Peyer's patch (tissue), 4 donors: ENCODE results near the gene ZCCHC3. TPM values are rescaled to one million over a fixed set of nuclear protein-coding genes. Genes with fewer than 3 reads are reported as not detected.
A peak's percentile ranks its signal among the peaks of the same experiment; 100 is the strongest.

Experiments used
- DNase-seq, 3 donors: peaks; one replicate each; pipeline ENCODE4 v3.0.0-alpha.2; 2017 to 2019
- H3K27ac ChIP-seq, 4 donors: fragments of 200-600 bp; sonication (generic); one replicate each; pipeline ENCODE4 v1.5.1; 2016 to 2019
- H3K27me3 ChIP-seq, 2 donors: fragments of 200-600 bp; sonication (generic); one replicate each; pipeline ENCODE4 v1.5.1; 2019
- H3K36me3 ChIP-seq, 3 donors: fragments of 200-600 bp; sonication (generic); one replicate each; pipeline ENCODE4 v1.5.1; 2016 to 2019
- H3K4me1 ChIP-seq, 4 donors: fragments of 200-600 bp; sonication (generic); one replicate each; pipeline ENCODE4 v1.5.1; 2016 to 2019
- H3K4me3 ChIP-seq, 4 donors: fragments of 200-600 bp; sonication (generic); 1 replicate in 3 of 4; 2 replicates in 1 of 4; pipeline ENCODE4 v1.5.1; 2016 to 2019; ENCODE audit warnings: mild to moderate bottlenecking in 1 of 4
- H3K9me3 ChIP-seq, 4 donors: fragments of 200-600 bp; sonication (generic); one replicate each; pipeline ENCODE4 v1.5.1; 2016 to 2019; ENCODE audit warnings: mild to moderate bottlenecking in 1 of 4
- POLR2A ChIP-seq, 2 donors: fragments of 450-650 bp; IDR thresholded peaks; one replicate each; pipeline ENCODE4 v1.5.1; 2017; ENCODE audit warnings: antibody characterized with exemption in 2 of 2, mild to moderate bottlenecking in 2 of 2, moderate library complexity in 2 of 2
- total RNA-seq, 4 donors: library from RNA; depleted of rRNA; stranded (reverse); fragments of >200 nt; gene quantifications; one replicate each; pipeline ENCODE4 v1.1.0, GENCODE V29; 2016
- TF ChIP-seq, protein P1 (sequence below), 6 experiments: fragments of 450-650 bp in 4 of 6; fragments of 200-600 bp in 2 of 6; sonication (generic) in 1 of 6; IDR thresholded peaks; one replicate each; pipeline ENCODE4 v1.5.1; 2017 to 2019; ENCODE audit warnings: antibody characterized with exemption in 6 of 6, mild to moderate bottlenecking in 3 of 6, moderate library complexity in 1 of 6

Gene ZCCHC3
- total RNA-seq, 4 donors from 2014 or later = 9.6 to 17.3 (median 13.9) TPM

DNA sequence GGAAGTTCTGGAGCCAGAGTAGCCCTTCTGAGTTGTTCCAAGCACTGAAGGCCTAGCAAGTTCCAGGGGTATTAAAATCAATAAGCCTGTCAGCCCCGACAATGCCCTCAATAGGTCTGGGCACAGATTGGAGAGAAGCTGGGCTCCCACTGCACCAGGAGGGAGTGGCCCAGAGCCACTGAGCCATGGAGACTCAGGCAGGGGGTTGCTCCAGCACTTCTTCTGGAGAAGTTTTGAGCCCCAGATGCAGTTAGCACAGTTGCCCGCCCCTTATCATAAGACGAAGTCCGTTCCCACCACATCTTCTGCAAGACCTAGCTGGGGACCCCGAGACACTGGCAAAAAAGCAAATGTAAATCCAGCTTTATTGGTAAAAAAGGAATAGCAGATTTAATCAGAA is 26.9 kb upstream of the ZCCHC3 start:
- no peaks in the 10 kb centered on the region for H3K27me3 ChIP-seq
- H3K4me1 ChIP-seq = no peaks in the 10 kb centered on the region
- no peak overlapping the region for H3K4me3 ChIP-seq
- H3K36me3 ChIP-seq = peaks cover 0 to 3% (median 0%) of the 10 kb centered on the region in 3 donors
- H3K9me3 ChIP-seq = no peaks in the 10 kb centered on the region
- H3K27ac ChIP-seq = no peak overlapping the region
- no peak for DNase-seq
- TF ChIP-seq POLR2A (IDR thresholded peaks at IDR 0.05) = no peak
- TF ChIP-seq, protein P1, sequence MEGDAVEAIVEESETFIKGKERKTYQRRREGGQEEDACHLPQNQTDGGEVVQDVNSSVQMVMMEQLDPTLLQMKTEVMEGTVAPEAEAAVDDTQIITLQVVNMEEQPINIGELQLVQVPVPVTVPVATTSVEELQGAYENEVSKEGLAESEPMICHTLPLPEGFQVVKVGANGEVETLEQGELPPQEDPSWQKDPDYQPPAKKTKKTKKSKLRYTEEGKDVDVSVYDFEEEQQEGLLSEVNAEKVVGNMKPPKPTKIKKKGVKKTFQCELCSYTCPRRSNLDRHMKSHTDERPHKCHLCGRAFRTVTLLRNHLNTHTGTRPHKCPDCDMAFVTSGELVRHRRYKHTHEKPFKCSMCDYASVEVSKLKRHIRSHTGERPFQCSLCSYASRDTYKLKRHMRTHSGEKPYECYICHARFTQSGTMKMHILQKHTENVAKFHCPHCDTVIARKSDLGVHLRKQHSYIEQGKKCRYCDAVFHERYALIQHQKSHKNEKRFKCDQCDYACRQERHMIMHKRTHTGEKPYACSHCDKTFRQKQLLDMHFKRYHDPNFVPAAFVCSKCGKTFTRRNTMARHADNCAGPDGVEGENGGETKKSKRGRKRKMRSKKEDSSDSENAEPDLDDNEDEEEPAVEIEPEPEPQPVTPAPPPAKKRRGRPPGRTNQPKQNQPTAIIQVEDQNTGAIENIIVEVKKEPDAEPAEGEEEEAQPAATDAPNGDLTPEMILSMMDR (IDR thresholded peaks at IDR 0.05) = no peak

DNA sequence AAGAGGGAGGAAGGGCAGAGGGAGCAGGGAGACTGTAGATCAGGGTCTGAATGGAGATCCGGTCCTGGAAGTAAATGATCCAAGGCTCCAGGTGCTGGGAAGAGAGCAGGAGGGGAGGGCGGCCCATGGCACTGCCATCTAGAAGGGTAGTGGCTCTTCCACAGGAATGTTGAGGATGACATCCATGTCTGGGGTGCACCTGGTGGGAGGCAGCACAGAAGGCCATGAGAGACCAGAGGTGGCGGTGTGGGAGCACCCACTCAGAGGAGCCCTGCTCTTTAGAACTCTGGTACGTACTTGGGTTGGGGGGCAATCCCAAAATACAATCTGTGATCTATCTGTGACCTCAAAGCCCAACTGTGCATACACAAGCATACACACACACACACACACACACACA is 26.3 kb upstream of the ZCCHC3 start:
- TF ChIP-seq, protein P1 (IDR thresholded peaks at IDR 0.05) = no peak
- TF ChIP-seq POLR2A (IDR thresholded peaks at IDR 0.05) = no peak
- Histone ChIP-seq H3K27ac (no peak overlapping the region), H3K27me3 (no peaks in the 10 kb centered on the region), H3K9me3 (no peaks in the 10 kb centered on the region), H3K36me3 (peaks cover 0 to 9% (median 0%) of the 10 kb centered on the region in 3 donors), H3K4me3 (no peak overlapping the region), H3K4me1 (no peaks in the 10 kb centered on the region)
- no peak for DNase-seq

DNA sequence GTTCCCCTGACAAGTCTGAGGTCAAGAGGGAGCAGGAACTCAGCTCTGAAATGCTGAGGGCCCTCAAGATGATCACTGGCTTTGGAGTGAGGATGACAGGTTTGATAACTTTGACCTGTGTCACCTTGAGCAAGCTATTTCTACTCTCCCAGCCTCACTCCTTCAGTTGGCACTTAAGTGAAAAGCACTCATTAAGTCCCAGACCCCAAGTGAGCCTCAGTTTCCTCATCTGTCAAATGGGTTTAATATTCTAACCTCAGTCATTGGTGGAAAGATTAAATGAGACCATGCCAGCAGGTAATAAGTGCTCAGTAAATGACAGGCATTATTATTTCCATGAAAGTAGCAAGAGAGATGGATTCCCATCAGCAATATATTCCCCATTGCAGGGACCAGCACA is 25.8 kb upstream of the ZCCHC3 start:
- Histone ChIP-seq H3K4me1 (no peaks in the 10 kb centered on the region), H3K27me3 (no peaks in the 10 kb centered on the region), H3K4me3 (no peak overlapping the region), H3K36me3 (peaks cover 0 to 10% (median 0%) of the 10 kb centered on the region in 3 donors), H3K9me3 (no peaks in the 10 kb centered on the region), H3K27ac (no peak overlapping the region)
- no peak for TF ChIP-seq POLR2A (IDR thresholded peaks at IDR 0.05)
- TF ChIP-seq, protein P1 (IDR thresholded peaks at IDR 0.05) = no peak
- DNase-seq = no peak

DNA sequence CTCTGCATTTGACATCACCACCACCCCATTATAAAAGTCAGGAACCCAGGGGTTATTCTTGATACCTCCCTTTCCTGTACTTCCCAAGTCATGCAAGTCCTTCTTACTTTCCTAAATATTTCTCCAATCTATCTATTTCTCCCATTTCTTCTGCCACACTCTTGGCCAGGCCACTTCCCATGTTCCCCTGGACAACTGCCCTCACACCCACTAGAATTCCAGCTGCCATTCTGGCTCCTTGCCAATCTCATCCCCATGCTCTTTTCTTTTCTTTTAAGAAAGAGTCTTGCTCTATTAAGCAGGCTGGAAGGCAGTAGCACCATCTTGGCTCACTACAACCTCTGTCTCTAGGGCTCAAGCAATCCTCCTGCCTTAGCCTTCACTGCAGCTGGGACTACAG is 24.7 kb upstream of the ZCCHC3 start:
- no peak for DNase-seq
- no peak overlapping the region for H3K4me3 ChIP-seq
- no peaks in the 10 kb centered on the region for H3K27me3 ChIP-seq
- H3K9me3 ChIP-seq = no peaks in the 10 kb centered on the region
- no peak overlapping the region for H3K27ac ChIP-seq
- H3K4me1 ChIP-seq = no peaks in the 10 kb centered on the region
- TF ChIP-seq POLR2A (IDR thresholded peaks at IDR 0.05) = no peak
- TF ChIP-seq, protein P1 (IDR thresholded peaks at IDR 0.05) = no peak
- H3K36me3 ChIP-seq = peaks cover 0 to 16% (median 0%) of the 10 kb centered on the region in 3 donors

DNA sequence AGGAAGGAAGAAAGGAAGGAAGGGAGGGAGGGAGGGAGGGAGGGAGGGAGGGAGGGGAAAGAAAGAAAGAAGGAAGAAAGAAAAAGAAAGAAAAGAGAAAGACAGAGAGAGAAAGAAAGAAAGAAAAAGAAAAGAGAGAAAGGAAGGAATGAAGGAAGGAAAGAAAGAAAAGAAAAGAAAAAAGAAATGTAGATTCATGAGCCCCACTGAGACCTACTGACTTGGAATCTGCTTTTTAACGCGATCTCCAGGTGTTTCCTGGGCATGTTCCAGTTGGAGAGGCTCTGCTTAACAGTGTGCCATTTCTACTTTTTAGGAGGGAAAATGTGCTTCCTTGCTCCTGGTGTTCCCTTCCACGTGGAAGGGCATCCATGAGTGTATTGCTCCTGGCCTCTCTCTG is 23.5 kb upstream of the ZCCHC3 start:
- Histone ChIP-seq H3K4me1 (no peaks in the 10 kb centered on the region), H3K27me3 (no peaks in the 10 kb centered on the region), H3K4me3 (no peak overlapping the region), H3K27ac (no peak overlapping the region), H3K9me3 (no peaks in the 10 kb centered on the region), H3K36me3 (peaks cover 0 to 23% (median 0%) of the 10 kb centered on the region in 3 donors)
- TF ChIP-seq, protein P1 (IDR thresholded peaks at IDR 0.05) = no peak
- TF ChIP-seq POLR2A (IDR thresholded peaks at IDR 0.05) = no peak
- DNase-seq = no peak

DNA sequence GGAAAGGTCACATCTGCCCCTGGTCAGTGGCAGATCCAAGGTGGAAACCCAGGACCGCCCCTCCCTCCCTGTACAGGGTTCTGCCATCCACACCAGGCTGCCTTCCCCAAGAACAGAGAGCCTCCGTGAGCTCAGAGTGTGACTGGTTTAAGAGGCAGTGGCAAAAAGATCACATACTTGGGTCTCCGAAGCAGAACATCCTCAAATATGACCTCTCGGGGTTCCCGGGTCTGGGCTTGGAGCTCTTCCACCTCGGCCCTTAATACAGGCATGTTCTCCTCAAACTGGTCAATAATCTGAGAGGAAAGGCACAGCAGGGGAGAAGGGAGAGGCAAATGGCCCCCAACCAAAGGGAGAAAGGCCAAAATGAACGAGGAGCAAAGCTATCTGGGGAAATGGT is 21.6 kb upstream of the ZCCHC3 start:
- peak in 1 of 3 donors; percentile 10 for DNase-seq
- no peak overlapping the region for H3K4me3 ChIP-seq
- H3K4me1 ChIP-seq = no peaks in the 10 kb centered on the region
- H3K9me3 ChIP-seq = no peaks in the 10 kb centered on the region
- no peak for TF ChIP-seq POLR2A (IDR thresholded peaks at IDR 0.05)
- TF ChIP-seq, protein P1 (IDR thresholded peaks at IDR 0.05) = no peak
- H3K36me3 ChIP-seq = peaks cover 0 to 23% (median 0%) of the 10 kb centered on the region in 3 donors
- no peaks in the 10 kb centered on the region for H3K27me3 ChIP-seq
- no peak overlapping the region for H3K27ac ChIP-seq
